ENCODE measurements around the gene TPRA1.

DNA sequence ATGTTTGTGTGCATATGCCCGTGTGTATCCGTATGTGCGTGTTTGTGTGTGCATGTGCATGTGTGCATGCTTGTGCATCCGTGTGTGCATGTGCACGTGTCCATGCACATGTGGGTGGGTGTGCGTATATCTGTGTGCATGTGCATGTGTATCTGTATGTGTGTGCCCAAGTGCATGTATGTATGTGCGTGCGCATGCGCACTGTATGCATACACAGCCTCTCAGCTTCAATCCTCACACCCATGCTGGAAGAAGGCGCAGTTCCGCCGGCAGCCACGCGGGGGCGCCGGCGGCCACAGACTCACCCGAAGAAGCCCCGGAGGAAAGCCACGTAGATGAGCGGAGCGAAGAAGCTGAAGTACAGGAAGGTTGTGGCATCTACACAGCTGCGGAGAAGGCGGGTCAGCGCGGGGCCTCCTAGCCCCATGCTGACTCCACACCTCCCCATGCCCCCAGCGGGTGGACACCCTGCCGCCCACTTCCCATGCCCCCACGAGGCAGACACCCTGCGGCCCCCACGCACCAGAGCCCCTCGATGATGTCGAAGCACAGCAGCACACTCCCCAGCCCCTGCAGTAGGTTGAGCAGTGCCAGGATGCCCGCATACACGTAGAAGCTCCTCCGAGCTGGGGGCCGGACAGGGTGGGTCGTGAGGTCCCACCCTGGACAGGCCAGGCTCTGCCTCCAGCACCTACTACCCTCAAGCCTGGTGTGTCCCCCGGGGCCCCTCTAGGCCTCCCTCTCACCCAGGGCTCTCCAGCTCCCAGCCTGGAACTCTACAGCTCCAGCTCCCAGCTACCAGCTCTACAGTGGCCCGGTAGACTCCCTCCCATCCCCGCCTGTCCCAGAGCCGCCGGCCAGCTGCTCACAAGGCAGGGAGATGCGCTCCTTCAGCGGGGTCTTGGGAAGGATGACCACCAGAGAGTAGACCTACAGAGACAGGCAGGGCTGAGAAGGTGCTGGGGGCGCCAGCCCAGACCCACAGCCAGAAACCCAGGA lies 15.4 kb downstream of the TPRA1 start:
- TF ChIP-seq, protein P1, sequence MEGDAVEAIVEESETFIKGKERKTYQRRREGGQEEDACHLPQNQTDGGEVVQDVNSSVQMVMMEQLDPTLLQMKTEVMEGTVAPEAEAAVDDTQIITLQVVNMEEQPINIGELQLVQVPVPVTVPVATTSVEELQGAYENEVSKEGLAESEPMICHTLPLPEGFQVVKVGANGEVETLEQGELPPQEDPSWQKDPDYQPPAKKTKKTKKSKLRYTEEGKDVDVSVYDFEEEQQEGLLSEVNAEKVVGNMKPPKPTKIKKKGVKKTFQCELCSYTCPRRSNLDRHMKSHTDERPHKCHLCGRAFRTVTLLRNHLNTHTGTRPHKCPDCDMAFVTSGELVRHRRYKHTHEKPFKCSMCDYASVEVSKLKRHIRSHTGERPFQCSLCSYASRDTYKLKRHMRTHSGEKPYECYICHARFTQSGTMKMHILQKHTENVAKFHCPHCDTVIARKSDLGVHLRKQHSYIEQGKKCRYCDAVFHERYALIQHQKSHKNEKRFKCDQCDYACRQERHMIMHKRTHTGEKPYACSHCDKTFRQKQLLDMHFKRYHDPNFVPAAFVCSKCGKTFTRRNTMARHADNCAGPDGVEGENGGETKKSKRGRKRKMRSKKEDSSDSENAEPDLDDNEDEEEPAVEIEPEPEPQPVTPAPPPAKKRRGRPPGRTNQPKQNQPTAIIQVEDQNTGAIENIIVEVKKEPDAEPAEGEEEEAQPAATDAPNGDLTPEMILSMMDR (IDR thresholded peaks at IDR 0.05): peak; percentile 95 to 99 (median 98)
- TF ChIP-seq POLR2A (IDR thresholded peaks at IDR 0.05): no peak

Measured in testis (tissue), 2 donors.